SK-N-SH treated with all-trans-retinoic acid at 6 μM for 48 hours (cell line): ENCODE data around the gene FAM227B.

Experiments
- ARNTL ChIP-seq: fragments of 450-650 bp; formaldehyde crosslinking; IDR thresholded peaks from 2 replicates; pipeline ENCODE4 v1.5.0; 2020; ENCODE audit warnings: low read depth, mild to moderate bottlenecking, moderate library complexity, borderline replicate concordance
- CREB5 ChIP-seq: fragments of 250-450 bp; sonication (Bioruptor Pico); IDR thresholded peaks from 2 replicates; pipeline ENCODE4 v1.5.1; 2020; ENCODE audit warnings: low read depth, mild to moderate bottlenecking, moderate library complexity
- CSDC2 ChIP-seq: fragments of 250-450 bp; sonication (Bioruptor Pico); IDR thresholded peaks from 2 replicates; pipeline ENCODE4 v1.5.0; 2020; ENCODE audit warnings: mild to moderate bottlenecking, moderate library complexity
- ESRRG ChIP-seq: fragments of 250-450 bp; sonication (Bioruptor Pico); IDR thresholded peaks from 2 replicates; pipeline ENCODE4 v1.6.1; 2021; ENCODE audit warnings: mild to moderate bottlenecking
- OSR1 ChIP-seq: fragments of 250-450 bp; sonication (Bioruptor Pico); IDR thresholded peaks from 2 replicates; pipeline ENCODE4 v1.8.0; 2022; ENCODE audit warnings: moderate library complexity, mild to moderate bottlenecking, inconsistent platforms
- TOX ChIP-seq: fragments of 250-450 bp; sonication (Bioruptor Pico); IDR thresholded peaks from 2 replicates; pipeline ENCODE4 v1.8.0; 2021; ENCODE audit warnings: mild to moderate bottlenecking, moderate library complexity, borderline replicate concordance
- TSHZ2 ChIP-seq: fragments of 250-450 bp; sonication (Bioruptor Pico); IDR thresholded peaks from 2 replicates; pipeline ENCODE4 v1.5.0; 2020; ENCODE audit warnings: mild to moderate bottlenecking, moderate library complexity
- ZC3H10 ChIP-seq: fragments of 250-450 bp; sonication (Bioruptor Pico); IDR thresholded peaks from 2 replicates; pipeline ENCODE4 v1.5.1; 2021; ENCODE audit warnings: mild to moderate bottlenecking, moderate library complexity
- ZFP30 ChIP-seq: fragments of 450-650 bp; formaldehyde crosslinking; IDR thresholded peaks from 2 replicates; pipeline ENCODE4 v1.5.0; 2022; ENCODE audit warnings: mild to moderate bottlenecking, moderate library complexity
- ZNF70 ChIP-seq: fragments of 450-650 bp; formaldehyde crosslinking; IDR thresholded peaks from 2 replicates; pipeline ENCODE4 v1.5.0; 2020; ENCODE audit warnings: mild to moderate bottlenecking, moderate library complexity

- TF ChIP-seq CREB5 (CRISPR knock-in tag) (no peak), OSR1 (CRISPR knock-in tag) (no peak), ESRRG (CRISPR knock-in tag) (no peak), ARNTL (CRISPR knock-in tag) (no peak), TOX (CRISPR knock-in tag) (no peak), ZFP30 (CRISPR knock-in tag) (no peak), TSHZ2 (CRISPR knock-in tag) (no peak), ZC3H10 (CRISPR knock-in tag) (no peak), CSDC2 (CRISPR knock-in tag) (no peak), ZNF70 (CRISPR knock-in tag) (no peak)
Measured at GRCh38 chr15:49473031-49473430, 147.6 kb downstream of the FAM227B start.
